ENCODE results near the gene EXOC3L1.
A peak's percentile ranks its signal among the peaks of the same experiment; 100 is the strongest.

The EXOC3L1 gene

GRCh38 chr16:67208154-67208896 lies 18.4 kb upstream of the EXOC3L1 start:
- no peaks in the 10 kb centered on the region for H3K4me1 Mint-ChIP-seq (ENCODE audit: low read depth)
- H3K27ac Mint-ChIP-seq = peak overlapping the region; percentile 23
- H3K36me3 Mint-ChIP-seq (ENCODE audit: low read depth) = peaks cover 27% of the 10 kb centered on the region
- no peaks in the 10 kb centered on the region for H3K9me3 Mint-ChIP-seq
- H3K27me3 Mint-ChIP-seq = no peaks in the 10 kb centered on the region
- H3K4me3 Mint-ChIP-seq = no peak overlapping the region
- DNase-seq = no peak

- Mint-ChIP-seq H3K27me3 (no peaks in the 10 kb centered on the region), H3K36me3 (ENCODE audit: low read depth) (peaks cover 32% of the 10 kb centered on the region), H3K4me1 (ENCODE audit: low read depth) (no peaks in the 10 kb centered on the region), H3K9me3 (no peaks in the 10 kb centered on the region), H3K4me3 (no peak overlapping the region), H3K27ac (peak overlapping the region; percentile 77)
- no peak for DNase-seq
Measured at GRCh38 chr16:67207249-67208091, 17.5 kb upstream of the EXOC3L1 start.

- Mint-ChIP-seq H3K9me3 (no peaks in the 10 kb centered on the region), H3K4me3 (no peak overlapping the region), H3K27ac (peak overlapping the region; percentile 77), H3K36me3 (ENCODE audit: low read depth) (peaks cover 39% of the 10 kb centered on the region), H3K27me3 (no peaks in the 10 kb centered on the region), H3K4me1 (ENCODE audit: low read depth) (no peaks in the 10 kb centered on the region)
- no peak for DNase-seq
Measured at GRCh38 chr16:67206838-67207248, 16.9 kb upstream of the EXOC3L1 start.

GRCh38 chr16:67206129-67206837 lies 16.3 kb upstream of the EXOC3L1 start:
- no peak for DNase-seq
- Mint-ChIP-seq H3K9me3 (no peaks in the 10 kb centered on the region), H3K4me3 (no peak overlapping the region), H3K4me1 (ENCODE audit: low read depth) (no peaks in the 10 kb centered on the region), H3K27me3 (no peaks in the 10 kb centered on the region), H3K36me3 (ENCODE audit: low read depth) (peaks cover 44% of the 10 kb centered on the region), H3K27ac (peak overlapping the region; percentile 77)

- Mint-ChIP-seq H3K27ac (peak overlapping the region; percentile 14), H3K9me3 (no peaks in the 10 kb centered on the region), H3K36me3 (ENCODE audit: low read depth) (peaks cover 61% of the 10 kb centered on the region), H3K27me3 (no peaks in the 10 kb centered on the region), H3K4me1 (ENCODE audit: low read depth) (no peaks in the 10 kb centered on the region), H3K4me3 (no peak overlapping the region)
- DNase-seq = no peak
Measured at GRCh38 chr16:67204076-67204475, 14.1 kb upstream of the EXOC3L1 start.

GRCh38 chr16:67202956-67203493 lies 13.1 kb upstream of the EXOC3L1 start:
- H3K27ac Mint-ChIP-seq = no peak overlapping the region
- H3K4me1 Mint-ChIP-seq (ENCODE audit: low read depth) = no peaks in the 10 kb centered on the region

GRCh38 chr16:67202426-67202825 lies 12.5 kb upstream of the EXOC3L1 start:
- DNase-seq = no peak
- Mint-ChIP-seq H3K4me1 (ENCODE audit: low read depth) (no peaks in the 10 kb centered on the region), H3K36me3 (ENCODE audit: low read depth) (peaks cover 73% of the 10 kb centered on the region), H3K27ac (no peak overlapping the region), H3K4me3 (no peak overlapping the region), H3K9me3 (no peaks in the 10 kb centered on the region), H3K27me3 (no peaks in the 10 kb centered on the region)

More at GRCh38 chr16:67202956-67203493, 13.1 kb upstream of the EXOC3L1 start:
- H3K36me3 Mint-ChIP-seq (ENCODE audit: low read depth) = peaks cover 67% of the 10 kb centered on the region
- no peak overlapping the region for H3K4me3 Mint-ChIP-seq
- H3K27me3 Mint-ChIP-seq = no peaks in the 10 kb centered on the region
- no peaks in the 10 kb centered on the region for H3K9me3 Mint-ChIP-seq
- DNase-seq = no peak

GRCh38 chr16:67201411-67202345 lies 11.7 kb upstream of the EXOC3L1 start:
- Mint-ChIP-seq H3K36me3 (ENCODE audit: low read depth) (peaks cover 78% of the 10 kb centered on the region), H3K4me3 (no peak overlapping the region), H3K4me1 (ENCODE audit: low read depth) (peaks cover 5% of the 10 kb centered on the region), H3K9me3 (no peaks in the 10 kb centered on the region), H3K27ac (no peak overlapping the region), H3K27me3 (no peaks in the 10 kb centered on the region)
- DNase-seq = no peak

- Mint-ChIP-seq H3K27me3 (no peaks in the 10 kb centered on the region), H3K36me3 (ENCODE audit: low read depth) (peaks cover 80% of the 10 kb centered on the region), H3K9me3 (no peaks in the 10 kb centered on the region), H3K4me1 (ENCODE audit: low read depth) (peaks cover 15% of the 10 kb centered on the region), H3K27ac (no peak overlapping the region), H3K4me3 (no peak overlapping the region)
- DNase-seq = no peak
Measured at GRCh38 chr16:67200491-67200890, 10.6 kb upstream of the EXOC3L1 start.

GRCh38 chr16:67199808-67200198 lies 9.9 kb upstream of the EXOC3L1 start:
- H3K36me3 Mint-ChIP-seq (ENCODE audit: low read depth) = peaks cover 87% of the 10 kb centered on the region
- no peak overlapping the region for H3K4me3 Mint-ChIP-seq
- no peaks in the 10 kb centered on the region for H3K27me3 Mint-ChIP-seq

GRCh38 chr16:67199011-67199807 lies 9.3 kb upstream of the EXOC3L1 start, which contains the start of gene ELMO3:
ELMO3 (plus strand) TSS chr16:67199131; CDS start chr16:67199327, 196 bp downstream.
- no peaks in the 10 kb centered on the region for H3K27me3 Mint-ChIP-seq
- H3K9me3 Mint-ChIP-seq = no peaks in the 10 kb centered on the region
- peaks cover 26% of the 10 kb centered on the region for H3K4me1 Mint-ChIP-seq (ENCODE audit: low read depth)
- peaks cover 87% of the 10 kb centered on the region for H3K36me3 Mint-ChIP-seq (ENCODE audit: low read depth)
- DNase-seq = no peak
- peak within 1 kb of the TSS; percentile 55 for H3K27ac Mint-ChIP-seq
- no peak within 1 kb of the TSS for H3K4me3 Mint-ChIP-seq

More at GRCh38 chr16:67199808-67200198, 9.9 kb upstream of the EXOC3L1 start:
- DNase-seq = no peak
- Mint-ChIP-seq H3K27ac (no peak overlapping the region), H3K4me1 (ENCODE audit: low read depth) (peaks cover 20% of the 10 kb centered on the region), H3K9me3 (no peaks in the 10 kb centered on the region)

GRCh38 chr16:67198238-67198734 lies 8.3 kb upstream of the EXOC3L1 start:
- Mint-ChIP-seq H3K36me3 (ENCODE audit: low read depth) (peaks cover 87% of the 10 kb centered on the region), H3K27ac (no peak overlapping the region), H3K4me1 (ENCODE audit: low read depth) (peaks cover 35% of the 10 kb centered on the region), H3K4me3 (no peak overlapping the region), H3K27me3 (no peaks in the 10 kb centered on the region), H3K9me3 (no peaks in the 10 kb centered on the region)
- DNase-seq = no peak

GRCh38 chr16:67197704-67198103 lies 7.8 kb upstream of the EXOC3L1 start:
- peaks cover 91% of the 10 kb centered on the region for H3K36me3 Mint-ChIP-seq (ENCODE audit: low read depth)
- H3K27ac Mint-ChIP-seq = peak overlapping the region; percentile 55
- H3K27me3 Mint-ChIP-seq = no peaks in the 10 kb centered on the region
- DNase-seq = no peak
- peaks cover 41% of the 10 kb centered on the region for H3K4me1 Mint-ChIP-seq (ENCODE audit: low read depth)
- no peaks in the 10 kb centered on the region for H3K9me3 Mint-ChIP-seq
- H3K4me3 Mint-ChIP-seq = no peak overlapping the region

Measured in activated T-cell treated with anti-CD3 and anti-CD28 coated beads, Interleukin-2, amount 50 U/mL, for 24 hours (primary cell).